Islet of Langerhans (tissue), 1 donor: ENCODE data around the gene RNU11.
A peak's percentile ranks its signal among the peaks of the same experiment; 100 is the strongest.
"Not testable (repeated sequence)": the region's sequence is repeated elsewhere in the genome, so short reads cannot be mapped to it uniquely, and the experiment has no call there.

Source experiments
- FAIRE-seq: peaks from one replicate; lab custom pipeline; 2011; peaks lifted over from hg19 to GRCh38; lab: Jason Lieb, UNC

Gene RNU11

GRCh38 chr1:28648474-28649198 is at the start of gene RNU11:
Gene RNU11 (plus strand): TSS chr1:28648600.
- FAIRE-seq, result no peak

DNA sequence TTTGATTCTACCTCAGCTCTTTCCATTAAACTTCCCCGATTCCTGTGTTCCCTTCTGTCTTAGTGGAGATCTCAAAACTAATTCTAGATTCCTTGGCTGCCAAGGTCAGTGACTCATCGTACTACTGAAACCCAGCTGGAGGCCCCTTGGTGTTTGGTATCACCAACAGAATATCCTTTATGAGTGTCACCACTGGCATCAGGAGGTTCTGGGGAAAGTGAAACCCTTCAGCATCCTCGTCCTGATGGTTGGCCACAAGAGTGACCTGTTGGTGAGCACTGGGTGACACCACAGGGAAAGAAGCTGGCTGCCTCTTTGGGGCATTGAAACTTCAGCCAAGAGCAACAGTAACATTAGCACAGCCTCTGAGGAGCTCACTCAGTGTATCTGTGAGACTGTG is 46.7 kb upstream of the RNU11 start:
- no peak for FAIRE-seq

DNA sequence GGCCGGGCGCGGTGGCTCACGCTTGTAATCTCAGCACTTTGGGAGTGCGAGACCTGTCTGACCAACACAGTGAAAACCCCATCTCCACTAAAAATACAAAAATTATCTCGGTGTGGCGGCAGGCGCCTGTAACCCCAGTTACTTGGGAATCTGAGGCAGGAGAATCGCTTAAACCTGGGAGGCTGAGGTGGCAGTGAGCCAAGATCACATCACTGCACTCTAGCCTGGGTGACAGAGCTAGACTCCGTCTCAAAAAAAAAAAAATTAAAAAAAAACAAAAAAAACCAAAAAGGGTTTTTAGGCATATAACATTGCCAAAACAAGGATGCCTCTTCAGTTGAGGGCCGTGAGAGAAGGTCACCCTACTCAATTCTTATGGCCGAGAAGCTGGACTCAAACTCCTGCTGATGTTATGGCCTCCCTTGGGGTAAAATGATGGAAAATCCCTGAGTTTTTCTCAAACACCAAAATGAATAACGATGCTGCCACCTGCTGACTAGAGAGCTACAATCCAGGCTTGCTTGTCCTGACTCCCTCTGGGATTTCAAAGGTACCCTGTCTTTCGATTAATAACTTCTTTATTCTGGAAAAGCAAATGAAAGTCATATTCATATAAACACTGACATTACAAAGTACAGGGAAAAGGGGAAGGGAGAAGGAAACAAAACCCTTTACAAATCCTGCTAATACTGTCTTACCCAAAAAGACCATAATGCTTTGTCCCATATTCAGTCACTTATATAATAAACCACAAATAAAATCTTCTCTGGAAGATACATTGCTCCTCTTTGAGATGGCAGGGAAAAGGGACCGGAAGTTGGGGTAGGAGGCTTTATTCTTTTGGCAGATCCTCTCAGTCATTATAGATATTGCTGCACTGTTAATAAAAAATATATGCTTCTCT is 45.6 kb upstream of the RNU11 start:
- no peak for FAIRE-seq

DNA sequence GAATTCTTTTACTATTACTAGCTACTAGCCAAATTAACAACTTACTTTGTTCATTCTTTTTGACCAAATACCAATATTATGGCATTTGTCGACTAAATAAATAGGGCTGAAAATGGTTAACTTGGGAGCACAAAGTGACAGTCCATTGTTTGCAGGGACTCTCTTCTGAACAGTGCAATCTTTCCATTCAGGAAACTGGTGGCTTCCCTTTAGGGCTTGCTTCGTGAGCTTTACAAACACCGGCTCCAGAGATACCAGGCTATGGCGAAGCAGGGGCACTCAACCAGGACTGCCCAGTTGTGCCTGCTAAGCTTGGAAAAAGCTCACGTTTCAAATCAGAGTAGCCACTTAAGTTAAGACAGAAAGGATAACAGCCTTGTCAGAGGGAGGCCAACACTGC is 44.0 kb upstream of the RNU11 start:
- no peak for FAIRE-seq

- FAIRE-seq, result no peak
Measured at GRCh38 chr1:28604962-28605361, 43.4 kb upstream of the RNU11 start.

GRCh38 chr1:28606771-28607170 is 41.6 kb upstream of the RNU11 start:
- no peak for FAIRE-seq

DNA sequence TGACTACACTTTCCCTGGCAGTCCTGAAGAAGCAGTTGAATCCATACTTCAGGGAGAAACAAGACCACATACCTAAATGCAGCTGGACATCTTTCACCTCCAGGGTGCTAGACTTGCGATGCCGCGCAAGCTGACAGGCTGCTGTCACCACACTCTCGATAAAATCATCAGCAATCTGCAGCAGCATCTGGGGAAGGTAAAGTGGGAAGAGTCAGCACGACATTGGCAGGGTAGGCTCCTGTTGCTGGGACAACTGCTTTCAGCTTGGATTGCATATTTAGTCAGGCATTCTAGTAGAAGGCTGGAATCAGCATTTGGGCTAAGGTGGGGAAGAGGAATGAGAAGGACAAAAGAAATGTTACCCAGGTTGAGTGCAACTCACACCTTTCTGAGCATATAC is 35.2 kb upstream of the RNU11 start:
- no peak for FAIRE-seq

- FAIRE-seq, result no peak
Measured at GRCh38 chr1:28631713-28632112, 16.7 kb upstream of the RNU11 start.

DNA sequence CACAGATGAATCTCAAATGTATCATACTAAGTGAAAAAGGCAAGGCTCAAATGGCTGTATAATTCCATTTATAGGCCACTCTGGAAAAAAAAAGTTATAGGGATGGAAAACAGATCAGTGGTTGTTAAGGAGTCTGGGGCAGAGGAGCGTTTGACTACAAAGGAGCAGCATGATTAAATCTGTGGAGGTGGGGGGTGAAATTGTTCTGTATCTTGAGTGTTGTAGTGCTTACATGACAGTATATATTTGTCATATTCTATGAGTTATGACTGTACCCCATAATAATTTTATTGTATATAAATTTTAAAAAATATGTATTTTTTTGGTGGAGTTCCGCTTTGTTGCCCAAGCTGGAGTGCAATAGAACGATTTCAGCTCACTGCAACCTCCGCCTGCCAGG is 15.8 kb upstream of the RNU11 start:
- FAIRE-seq, result no peak

GRCh38 chr1:28640766-28641165 is 7.6 kb upstream of the RNU11 start:
- no peak for FAIRE-seq

GRCh38 chr1:28642056-28642846 is 6.1 kb upstream of the RNU11 start:
- FAIRE-seq, result no peak

DNA sequence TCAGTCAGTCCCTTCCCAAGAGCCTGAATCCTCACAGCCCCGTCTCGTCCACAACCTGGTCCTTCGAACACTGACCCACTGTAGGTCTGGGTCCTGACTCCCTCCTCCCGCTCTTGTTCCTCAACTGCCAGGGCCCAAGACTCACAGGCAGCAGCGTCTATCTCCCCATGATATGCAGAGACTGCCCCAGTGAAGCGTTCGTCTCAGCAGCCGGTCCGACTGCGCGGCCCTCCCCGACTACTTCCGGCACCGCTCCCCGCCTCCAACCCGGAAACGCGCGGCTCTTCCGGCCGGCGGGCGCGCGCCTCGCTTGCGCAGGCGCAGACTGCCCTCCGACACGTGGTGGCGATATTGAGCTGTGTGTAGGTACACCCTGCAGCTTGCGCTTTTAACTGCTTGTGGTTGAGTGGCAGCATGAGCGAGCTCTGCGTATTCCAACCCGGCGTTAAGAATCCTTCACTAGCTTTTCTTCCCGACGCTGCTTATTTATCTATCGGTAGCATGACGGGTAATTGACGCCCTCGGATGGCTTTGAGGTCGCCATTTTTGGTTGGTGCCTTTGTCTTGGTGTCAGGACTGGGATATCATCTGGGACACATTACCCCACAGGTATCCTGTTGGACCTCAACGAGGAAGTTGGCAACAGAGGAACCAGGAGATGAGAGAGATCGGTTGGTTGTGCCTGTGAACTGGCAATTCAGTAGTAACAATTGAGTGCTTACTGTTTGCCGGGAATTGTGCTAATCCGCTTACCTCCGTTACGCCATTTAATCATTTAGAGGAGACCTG is 5.4 kb upstream of the RNU11 start, which contains the start of gene TAF12:
Gene TAF12 (minus strand): TSS at position 221 of the 789 bp plus-strand sequence. CDS start 20,986 bp downstream, outside the sequence.
- FAIRE-seq, result no peak

DNA sequence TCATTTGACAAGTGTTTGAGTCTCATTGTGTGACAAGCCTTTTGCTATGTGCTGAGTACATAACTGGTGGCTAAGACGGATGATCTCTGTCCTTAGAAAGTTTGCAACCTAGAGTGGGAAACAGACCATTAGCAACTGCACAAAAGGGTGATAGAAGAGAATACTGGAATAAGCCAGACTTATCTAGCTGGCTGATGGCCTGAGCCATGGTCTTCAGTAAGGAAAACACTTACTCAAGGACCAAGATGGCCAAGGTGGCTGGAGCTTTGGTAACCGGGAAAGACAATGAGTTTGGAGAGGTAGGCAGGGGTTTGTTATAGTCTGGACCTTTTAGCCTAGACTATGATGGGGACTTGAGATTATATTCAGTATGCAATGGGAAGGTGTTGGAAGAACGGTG is 3.9 kb upstream of the RNU11 start:
- FAIRE-seq, result no peak

DNA sequence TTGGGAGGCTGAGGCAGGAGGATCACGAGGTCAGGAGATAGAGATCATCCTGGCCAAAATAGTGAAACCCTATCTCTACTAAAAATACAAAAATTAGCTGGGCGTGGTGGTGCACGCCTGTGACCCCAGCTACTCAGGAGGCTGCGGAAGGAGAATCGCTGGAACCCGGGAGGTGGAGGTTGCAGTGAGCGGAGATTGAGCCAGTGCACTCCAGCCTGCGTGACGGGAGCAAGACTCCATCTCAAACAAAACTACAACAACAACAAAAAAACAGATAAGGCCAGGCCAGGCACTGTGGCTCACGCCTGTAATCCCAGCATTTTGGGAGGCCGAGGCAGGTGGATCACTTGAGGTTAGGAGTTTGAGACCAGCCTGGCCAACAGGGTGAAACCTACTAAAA is 3.0 kb upstream of the RNU11 start:
- FAIRE-seq, result not testable (repeated sequence)

GRCh38 chr1:28646040-28646439 is 2.4 kb upstream of the RNU11 start:
- no peak for FAIRE-seq

GRCh38 chr1:28648008-28648473 is 359 bp upstream of the RNU11 start:
- peak; percentile 80 for FAIRE-seq

DNA sequence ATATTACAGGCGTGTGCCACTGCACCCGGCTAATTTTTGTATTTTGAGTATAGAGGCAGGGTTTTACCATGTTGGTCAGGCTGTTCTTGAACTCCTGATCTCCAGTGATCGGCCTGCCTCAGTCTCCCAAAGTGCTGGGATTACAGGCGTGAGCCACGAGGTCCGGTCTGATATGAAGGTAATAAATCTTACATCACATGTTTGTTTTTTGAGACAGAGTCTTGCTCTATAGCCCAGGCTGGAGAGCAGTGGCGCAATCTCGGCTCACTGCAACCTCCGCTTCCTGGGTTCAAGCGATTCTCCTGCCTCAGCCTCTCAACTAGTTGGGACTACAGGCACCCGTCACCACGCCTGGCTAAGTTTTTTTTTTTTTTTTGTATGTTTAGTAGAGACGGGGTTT is 4.7 kb downstream of the RNU11 start:
- FAIRE-seq, result not testable (repeated sequence)

- FAIRE-seq, result not testable (repeated sequence)
Measured at GRCh38 chr1:28653870-28654269, 5.5 kb downstream of the RNU11 start.

GRCh38 chr1:28655448-28656311 is 7.3 kb downstream of the RNU11 start:
- FAIRE-seq, result not testable (repeated sequence)

DNA sequence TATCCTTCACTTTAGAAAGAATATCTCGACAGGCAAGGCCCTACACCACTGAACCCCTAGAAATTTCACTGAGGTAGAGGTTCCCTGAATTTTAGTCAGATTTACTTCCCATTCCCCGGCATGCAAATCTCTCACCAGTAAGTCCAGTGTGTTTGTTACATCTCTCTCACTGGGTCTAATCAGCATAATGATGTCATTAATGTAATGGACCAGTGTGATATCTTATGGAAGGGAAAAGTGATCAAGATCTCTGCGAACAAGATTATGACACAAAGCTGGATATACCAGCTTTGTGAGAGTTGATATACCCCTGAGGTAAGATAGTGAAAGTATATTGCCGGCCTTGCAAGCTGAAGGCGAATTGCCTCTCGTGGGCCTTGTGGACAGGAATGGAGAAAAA is 7.9 kb downstream of the RNU11 start:
- FAIRE-seq, result no peak
